ENCODE data around the gene NMBR.

GRCh38 chr6:142112451-142113061, 34.4 kb downstream of the NMBR start:
- TF ChIP-seq CTCF (IDR thresholded peaks at IDR 0.05; ENCODE audit: low read length) (peak; percentile 74), EZH2 (optimal IDR thresholded peaks at IDR 0.05; ENCODE audit: low read depth, low read length) (no peak), EZH2phosphoT487 (IDR thresholded peaks at IDR 0.05; ENCODE audit: low read length) (no peak)
